HepG2 (cell line): Measurements from ENCODE around the gene SIK1. TPM values are rescaled to one million over a fixed set of nuclear protein-coding genes. Genes with fewer than 3 reads are reported as not detected.
"Not testable (repeated sequence)": the region's sequence is repeated elsewhere in the genome, so short reads cannot be mapped to it uniquely, and the experiment has no call there.

Source experiments
- ATAC-seq: fragments of 200-7000 bp; cut with Tn5 transposase; 3 replicates; pipeline ENCODE4 v1.9.1; 2020; ENCODE audit warnings: mild to moderate bottlenecking, moderate library complexity
- BruUV-seq: library from RNA; stranded (reverse); fragments of 400-500 nt; replicated peaks from 2 replicates; lab custom pipeline; 2021; lab: Mats Ljungman, UMichigan
- CTCF ChIA-PET: fragments of 300-600 bp; formaldehyde crosslinking; extraction: SDS; loops from one replicate; lab custom pipeline; 2021; ENCODE audit warnings: low total read pairs, inconsistent platforms, low intra/inter-chr PET ratio; lab: Yijun Ruan, JAX
- POLR2A ChIA-PET: fragments of 350-600 bp; sonication (Branson Sonifier 250); formaldehyde crosslinking; loops from one replicate; lab custom pipeline; 2020; ENCODE audit warnings: antibody characterized with exemption, inconsistent platforms; lab: Yijun Ruan, JAX
- DNase-seq: peaks from one replicate; pipeline ENCODE4 v3.0.0-alpha.2; 2015; ENCODE audit warnings: low spot score
- FAIRE-seq: peaks from 3 replicates; lab custom pipeline; 2011; peaks lifted over from hg19 to GRCh38; lab: Jason Lieb, UNC
- H2AFZ ChIP-seq: one replicate; pipeline ENCODE4 v1.6.1; 2011; ENCODE audit warnings: low read length, inconsistent platforms
- H3K27ac ChIP-seq: fragments of 300-600 bp; 3 replicates; pipeline ENCODE4 v1.8.0; 2011; ENCODE audit warnings: mixed run types, mild to moderate bottlenecking, mixed read lengths, low read length, inconsistent platforms; ENCODE audit not compliant: insufficient read depth; ENCODE audit errors: extremely low read length
- H3K27me3 ChIP-seq, 2 experiments: fragments of 200-600 bp in 1 of 2; 2 replicates in 1 of 2; 3 replicates in 1 of 2; pipeline versions ENCODE4 v1.6.0 to v1.8.0; 2011; ENCODE audit warnings: low read length in 2 of 2, mild to moderate bottlenecking in 2 of 2, moderate library complexity in 2 of 2, inconsistent platforms in 1 of 2; ENCODE audit not compliant: insufficient read depth in 2 of 2, control insufficient read depth in 1 of 2
- H3K36me3 ChIP-seq, 2 experiments: fragments of 200-600 bp in 1 of 2; replicated peaks in 1 of 2; 2 replicates in 1 of 2; 3 replicates in 1 of 2; pipeline versions ENCODE4 v1.5.1 to v1.8.0; 2011; ENCODE audit warnings: low read length in 2 of 2, inconsistent platforms in 1 of 2; ENCODE audit not compliant: insufficient read depth in 2 of 2, control insufficient read depth in 1 of 2
- H3K4me1 ChIP-seq: 2 replicates; pipeline ENCODE4 v1.5.1; 2012; ENCODE audit warnings: low read length, inconsistent platforms; ENCODE audit not compliant: insufficient read depth
- H3K4me2 ChIP-seq: 2 replicates; pipeline ENCODE4 v1.6.0; 2011; ENCODE audit warnings: low read depth, low read length, inconsistent platforms
- H3K4me3 ChIP-seq, 3 experiments: fragments of 200-600 bp in 1 of 3; sonication (generic), shearing (Covaris generic) in 1 of 3; replicated peaks in 1 of 3; 2 replicates each; pipeline ENCODE4 v1.5.1; 2011 to 2016; ENCODE audit warnings: low read length in 3 of 3, inconsistent platforms in 2 of 3, low read depth in 2 of 3, mild to moderate bottlenecking in 2 of 3, control low read depth in 1 of 3, mixed read lengths in 1 of 3; ENCODE audit not compliant: insufficient read depth in 1 of 3
- H3K79me2 ChIP-seq: one replicate; pipeline ENCODE4 v1.6.1; 2011; ENCODE audit warnings: low read length, inconsistent platforms; ENCODE audit not compliant: insufficient read depth
- H3K9ac ChIP-seq: 2 replicates; pipeline ENCODE4 v1.6.0; 2011; ENCODE audit warnings: mild to moderate bottlenecking, low read depth, low read length, inconsistent platforms; ENCODE audit not compliant: insufficient read depth
- H3K9me3 ChIP-seq: 2 replicates; pipeline ENCODE4 v1.5.1; 2012; ENCODE audit warnings: mild to moderate bottlenecking, low read length
- H4K20me1 ChIP-seq: 2 replicates; pipeline ENCODE4 v1.6.0; 2011; ENCODE audit warnings: inconsistent platforms, mild to moderate bottlenecking, low read length, moderate library complexity; ENCODE audit not compliant: insufficient read depth
- WGBS: methylation state at CpG from one replicate; pipeline ENCODE4 v1.1.6; 2017; ENCODE audit warnings: low lambda C conversion rate; 5-methylcytosine and 5-hydroxymethylcytosine counted together
- in situ Hi-C: cut with HindIII; loops from 2 replicates; pipeline ENCODE4 v1.10.0; 2017; ENCODE audit warnings: low pct_unique_long_range_greater_than_20kb; ENCODE audit not compliant: extremely low pct_ligation_motif_present
- intact Hi-C: fragments of 100-400 bp; cut with micrococcal nuclease; formaldehyde crosslinking; loops from one replicate; pipeline ENCODE4 v1.10.0; 2022; ENCODE audit not compliant: unreplicated experiment
- polyA plus RNA-seq, 8 experiments: library from polyadenylated mRNA; depleted of rRNA in 3 of 8; stranded (reverse) in 7 of 8; unstranded in 1 of 8; fragments of >200 nt; fragmentation: Illumina TruSeq in 4 of 8; extraction: Trizol in 4 of 8; gene quantifications; 2 replicates each; pipeline versions ENCODE4 v1.2.1 to v1.2.3, GENCODE V29; 2011 to 2016; ENCODE audit warnings: low read depth in 4 of 8, missing spikeins in 1 of 8, mixed read lengths in 1 of 8; ENCODE audit not compliant: insufficient read depth in 1 of 8
- total RNA-seq, 5 experiments: library from RNA; depleted of rRNA; stranded (reverse); fragments of >200 nt; fragmentation: Illumina TruSeq; extraction: Trizol; gene quantifications; 2 replicates each; pipeline ENCODE4 v1.2.3, GENCODE V29; 2016; ENCODE audit warnings: low read depth in 1 of 5

Gene SIK1
- total and polyA plus RNA-seq, 2 of the 13 experiments (the other 11 are each of a cell fraction or from before 2014, with no cell fraction given): 4.5 to 14.5 TPM

- H3K27ac ChIP-seq, CTCF ChIA-PET, H3K9me3 ChIP-seq, POLR2A ChIA-PET, H4K20me1 ChIP-seq, H3K9ac ChIP-seq, FAIRE-seq, H2AFZ ChIP-seq, H3K4me3 ChIP-seq, in situ Hi-C loops, H3K4me1 ChIP-seq, H3K4me2 ChIP-seq, H3K36me3 ChIP-seq, H3K79me2 ChIP-seq, DNase-seq, BruUV-seq, H3K27me3 ChIP-seq, intact Hi-C loops: not testable (repeated sequence)
- ATAC-seq: peak; percentile 66
- WGBS: no CpG with 5 or more reads among the region's 53 CpGs
Measured at GRCh38 chr21:43427242-43427559, 270 bp upstream of the SIK1 start.

- intact Hi-C loops, BruUV-seq, H3K9me3 ChIP-seq, DNase-seq, H4K20me1 ChIP-seq, POLR2A ChIA-PET, H3K4me2 ChIP-seq, CTCF ChIA-PET, H3K79me2 ChIP-seq, H3K4me1 ChIP-seq, FAIRE-seq, H3K27ac ChIP-seq, H3K36me3 ChIP-seq, H3K4me3 ChIP-seq, in situ Hi-C loops, H2AFZ ChIP-seq, H3K27me3 ChIP-seq, H3K9ac ChIP-seq: not testable (repeated sequence)
- ATAC-seq: peak; percentile 52
- WGBS: no CpG with 5 or more reads among the region's 43 CpGs
Measured at GRCh38 chr21:43426004-43426403, 927 bp downstream of the SIK1 start.

GRCh38 chr21:43419475-43419874 lies 7.5 kb downstream of the SIK1 start:
- BruUV-seq, H3K9ac ChIP-seq, H4K20me1 ChIP-seq, H3K9me3 ChIP-seq, in situ Hi-C loops, H3K27ac ChIP-seq, POLR2A ChIA-PET, DNase-seq, H3K27me3 ChIP-seq, H3K36me3 ChIP-seq, H3K79me2 ChIP-seq, CTCF ChIA-PET, FAIRE-seq, intact Hi-C loops, H2AFZ ChIP-seq, H3K4me1 ChIP-seq, H3K4me2 ChIP-seq, H3K4me3 ChIP-seq: not testable (repeated sequence)
- no CpG with 5 or more reads among the region's 15 CpGs for WGBS
- ATAC-seq: peak; percentile 19

- H3K4me3 ChIP-seq, H3K27ac ChIP-seq, in situ Hi-C loops, H3K9ac ChIP-seq, H2AFZ ChIP-seq, POLR2A ChIA-PET, H3K27me3 ChIP-seq, H3K79me2 ChIP-seq, BruUV-seq, H3K9me3 ChIP-seq, H3K4me1 ChIP-seq, H4K20me1 ChIP-seq, intact Hi-C loops, CTCF ChIA-PET, H3K36me3 ChIP-seq, DNase-seq, ATAC-seq, H3K4me2 ChIP-seq: not testable (repeated sequence)
- FAIRE-seq: peak; percentile 50
- WGBS: no CpG with 5 or more reads among the region's 5 CpGs
Measured at GRCh38 chr21:43414576-43414975, 12.4 kb downstream of the SIK1 start.
